ENCODE results near the gene NPC1L1.

Gene NPC1L1

GRCh38 chr7:44498230-44498954 is 42.7 kb downstream of the NPC1L1 start:
- no peak for DNase-seq (ENCODE audit: low read depth)

DNA sequence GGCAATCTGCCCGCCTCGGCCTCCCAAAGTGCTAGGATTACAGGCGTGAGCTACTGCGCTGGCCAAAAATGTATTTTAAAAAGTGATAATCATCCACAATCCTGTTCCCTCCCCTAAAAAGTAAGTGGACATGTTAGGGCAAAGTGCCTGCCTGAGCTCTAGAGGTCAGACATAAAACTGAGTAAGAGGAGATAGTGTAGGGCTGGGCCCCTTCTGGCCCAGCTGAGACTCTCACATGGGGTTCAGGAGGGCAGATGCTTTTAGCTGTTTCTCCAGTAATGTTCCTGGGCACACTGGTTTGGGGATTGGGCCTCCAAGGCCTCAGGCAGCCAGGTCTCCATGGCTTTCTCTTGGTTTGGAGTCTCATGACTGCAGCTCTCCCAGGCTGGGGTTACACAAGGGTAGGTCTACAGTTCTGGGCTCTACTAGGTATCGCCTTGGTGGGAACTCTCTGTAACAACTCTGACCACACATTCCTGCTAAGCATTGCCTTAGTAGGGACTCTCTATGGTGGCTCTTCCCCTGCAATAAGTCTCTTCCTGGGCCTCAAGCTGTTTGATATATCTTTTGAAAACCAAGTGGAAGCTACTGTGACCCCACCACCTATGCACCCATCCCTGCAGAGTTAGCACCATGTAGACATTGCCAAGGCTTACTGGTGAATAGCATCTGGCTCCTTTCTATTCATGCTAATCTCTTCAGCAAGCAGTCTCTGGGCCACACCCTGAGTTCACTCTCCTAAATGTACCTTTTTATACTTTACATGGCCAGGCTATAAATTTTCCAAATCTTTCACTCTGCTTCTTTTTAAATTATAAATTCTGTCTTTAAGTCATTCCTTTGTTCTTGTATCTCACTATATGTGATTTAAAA is 43.7 kb downstream of the NPC1L1 start:
- no peak for DNase-seq (ENCODE audit: low read depth)

DNA sequence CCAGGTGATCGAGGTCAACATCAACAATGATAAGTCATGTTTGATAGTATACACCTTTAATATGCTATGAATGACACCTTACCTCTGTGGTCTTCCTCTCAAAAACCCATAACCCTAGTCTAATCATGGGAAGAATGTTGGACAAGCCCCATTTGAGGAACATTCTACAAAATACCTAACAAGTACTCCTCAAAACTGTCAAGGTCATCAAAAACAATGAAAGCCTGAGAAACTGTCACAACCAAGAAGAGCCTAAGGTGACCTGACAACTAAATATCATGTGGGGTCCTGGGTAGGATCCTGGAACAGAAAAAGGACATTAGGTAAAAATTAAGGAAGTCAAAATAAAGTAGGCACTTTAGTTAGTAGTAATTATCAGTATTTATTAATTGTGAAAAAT is 44.7 kb downstream of the NPC1L1 start:
- DNase-seq (ENCODE audit: low read depth) = no peak

DNA sequence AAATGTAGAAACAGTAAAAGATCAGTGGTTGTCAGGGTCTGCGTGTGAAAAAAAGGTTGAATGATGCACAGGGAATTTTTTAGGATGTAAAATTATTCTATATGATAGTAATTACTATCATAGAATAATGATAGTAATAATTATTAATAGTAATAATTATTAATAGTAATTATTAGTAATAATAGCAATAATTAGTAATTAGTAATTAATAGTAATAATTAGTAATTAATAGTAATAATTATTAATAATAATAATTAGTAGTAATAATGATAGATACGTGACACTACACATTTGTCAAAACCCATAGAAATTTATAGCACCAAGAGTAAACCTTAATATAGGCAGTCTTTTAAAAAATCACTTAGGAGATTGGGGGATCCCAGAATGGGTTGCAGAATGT is 46.2 kb downstream of the NPC1L1 start:
- DNase-seq (ENCODE audit: low read depth) = no peak

DNA sequence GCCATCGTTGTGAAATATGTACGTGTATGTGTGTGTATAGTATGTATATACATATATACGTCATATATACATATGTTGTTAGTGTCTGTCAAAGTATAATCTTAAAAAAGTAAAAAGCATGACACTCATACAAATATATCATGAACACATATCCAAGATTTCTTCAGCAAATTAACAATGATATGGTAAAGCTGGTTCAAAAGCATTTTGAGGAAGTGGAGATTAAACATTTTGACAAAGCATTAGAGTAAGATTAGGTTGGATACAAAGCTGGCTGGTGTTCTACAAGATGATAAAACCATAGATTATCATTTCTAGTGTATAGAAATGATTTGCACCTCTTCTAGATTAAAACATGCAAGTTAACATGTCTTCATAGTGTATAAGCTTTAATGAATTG is 49.9 kb downstream of the NPC1L1 start:
- no peak for DNase-seq (ENCODE audit: low read depth)

- DNase-seq (ENCODE audit: low read depth) = peak; percentile 73
Measured at GRCh38 chr7:44490351-44491200, 50.6 kb downstream of the NPC1L1 start, which contains the start of gene NUDCD3. Gene NUDCD3, minus strand, starts transcription at chr7:44490658. Its CDS starts 58 bp downstream, at chr7:44490600.

- DNase-seq (ENCODE audit: low read depth) = peak; percentile 23
Measured at GRCh38 chr7:44489955-44490350, 51.2 kb downstream of the NPC1L1 start.

DNA sequence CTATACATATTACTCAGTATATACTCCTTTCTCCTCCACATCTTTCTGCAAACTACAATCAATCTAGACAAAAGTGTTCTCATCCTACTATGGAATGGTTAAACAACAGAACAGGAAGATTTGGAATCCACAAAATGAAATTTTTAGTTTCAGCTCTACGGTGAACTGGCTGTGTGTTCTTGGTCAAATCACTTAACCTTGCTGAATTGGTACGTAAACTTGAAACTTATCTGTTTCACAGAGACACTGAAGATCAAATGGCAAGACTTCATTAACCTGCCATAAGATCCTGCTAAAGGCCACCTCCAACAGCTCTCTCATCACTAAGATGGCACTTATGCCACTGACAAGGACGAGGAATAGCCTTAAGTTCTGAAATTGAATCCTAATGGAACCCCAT is 52.2 kb downstream of the NPC1L1 start:
- no peak for DNase-seq (ENCODE audit: low read depth)

GRCh38 chr7:44486693-44487092 is 54.4 kb downstream of the NPC1L1 start:
- DNase-seq (ENCODE audit: low read depth) = no peak

- no peak for DNase-seq (ENCODE audit: low read depth)
Measured at GRCh38 chr7:44486001-44486400, 55.1 kb downstream of the NPC1L1 start.

DNA sequence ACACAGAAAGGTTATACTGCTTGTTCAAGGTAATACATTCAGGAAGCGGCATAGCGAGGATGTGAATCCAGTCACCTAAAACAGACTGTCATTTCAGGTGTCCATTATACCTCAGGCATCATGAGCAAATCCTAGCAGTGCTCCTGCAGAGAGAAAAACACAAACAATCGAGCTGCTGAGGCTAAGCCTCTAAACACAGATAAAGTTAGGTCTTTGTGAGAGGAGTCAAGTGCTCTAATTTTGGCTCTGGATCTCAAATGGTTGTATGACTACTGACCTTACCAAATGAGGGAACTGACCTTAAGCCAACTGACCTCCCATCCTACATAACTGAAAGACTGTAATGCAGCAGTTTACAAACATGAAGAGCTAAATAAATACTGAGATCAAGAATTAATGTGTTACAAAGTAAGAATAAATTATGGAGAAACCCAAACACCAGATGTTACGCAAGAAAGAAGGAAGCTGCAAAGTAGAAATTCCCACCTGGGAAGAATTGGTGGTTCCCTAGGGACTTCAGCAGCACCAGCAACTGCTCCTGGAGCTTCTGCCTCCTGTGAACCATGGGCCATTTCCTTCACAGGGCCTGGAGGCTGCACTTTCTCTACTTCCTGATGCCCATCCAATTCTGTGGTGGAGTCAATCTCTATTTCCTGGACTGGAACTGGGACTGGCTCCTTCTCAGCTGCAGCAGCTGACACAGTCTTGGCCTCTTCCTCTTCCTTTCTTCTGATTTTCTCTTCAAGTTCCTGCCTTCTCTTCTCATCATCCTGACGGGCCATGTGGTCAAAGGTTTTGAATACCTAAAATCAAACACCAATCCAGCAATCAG is 56.4 kb downstream of the NPC1L1 start:
- DNase-seq (ENCODE audit: low read depth) = no peak

- no peak for DNase-seq (ENCODE audit: low read depth)
Measured at GRCh38 chr7:44482502-44483485, 58.3 kb downstream of the NPC1L1 start.

DNA sequence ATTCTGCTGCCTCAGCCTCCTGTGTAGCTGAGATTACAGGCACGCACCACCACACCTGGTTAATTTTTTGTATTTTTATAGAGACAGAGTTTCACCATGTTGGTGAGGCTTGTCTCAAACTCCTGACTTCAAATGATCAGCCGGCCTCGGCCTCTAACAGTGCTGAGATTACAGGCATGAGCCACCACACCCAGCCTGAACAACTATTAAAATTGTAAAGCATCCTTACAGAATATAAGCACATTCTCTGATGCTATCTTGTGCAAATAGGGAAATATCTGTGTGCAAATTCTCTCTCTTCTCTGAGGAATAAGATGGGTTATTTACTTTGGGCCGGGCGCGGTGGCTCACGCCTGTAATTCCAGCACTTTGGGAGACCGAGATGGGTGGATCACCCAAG is 63.2 kb downstream of the NPC1L1 start:
- no peak for DNase-seq (ENCODE audit: low read depth)

- peak; percentile 37 for DNase-seq (ENCODE audit: low read depth)
Measured at GRCh38 chr7:44477063-44477830, 63.9 kb downstream of the NPC1L1 start.

- no peak for DNase-seq (ENCODE audit: low read depth)
Measured at GRCh38 chr7:44476313-44476712, 64.8 kb downstream of the NPC1L1 start.

- DNase-seq (ENCODE audit: low read depth) = no peak
Measured at GRCh38 chr7:44473295-44473694, 67.8 kb downstream of the NPC1L1 start.

DNA sequence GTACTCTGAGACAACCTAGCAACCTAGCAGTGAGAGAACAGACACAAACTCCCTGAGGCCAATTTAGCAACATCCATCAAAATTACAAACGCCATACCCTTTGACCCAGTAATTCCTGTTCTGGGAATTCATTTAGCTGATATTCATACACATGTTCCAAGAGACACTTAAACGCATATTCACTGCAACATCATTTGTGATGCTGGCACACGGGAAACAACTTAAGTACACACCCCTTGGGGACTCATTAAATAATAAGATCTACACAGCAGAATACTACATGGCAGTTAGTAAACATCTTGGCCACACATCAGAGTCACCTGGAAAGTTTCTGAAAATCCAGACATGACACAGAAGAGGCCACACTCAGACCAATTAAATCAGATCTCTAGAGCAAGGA is 68.3 kb downstream of the NPC1L1 start:
- no peak for DNase-seq (ENCODE audit: low read depth)

DNA sequence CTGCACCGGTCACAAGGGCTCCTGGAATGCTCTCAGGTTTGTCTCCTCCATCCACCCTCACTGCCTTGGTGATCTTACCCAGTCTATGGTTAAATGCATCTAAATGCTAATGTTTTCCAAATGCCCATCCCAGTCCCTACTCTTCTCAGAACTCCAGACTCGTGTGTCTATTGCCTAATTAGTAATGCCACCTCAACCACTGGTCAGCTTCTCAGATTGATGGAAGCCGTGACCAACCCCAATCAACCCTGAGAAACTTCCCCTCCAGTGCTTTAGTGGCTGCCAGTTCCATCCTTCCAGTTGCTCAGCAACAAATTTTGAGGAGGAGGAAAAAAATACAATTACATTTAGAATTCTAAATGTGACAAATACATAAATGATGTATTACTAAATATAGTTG is 69.3 kb downstream of the NPC1L1 start:
- DNase-seq (ENCODE audit: low read depth) = no peak

DNA sequence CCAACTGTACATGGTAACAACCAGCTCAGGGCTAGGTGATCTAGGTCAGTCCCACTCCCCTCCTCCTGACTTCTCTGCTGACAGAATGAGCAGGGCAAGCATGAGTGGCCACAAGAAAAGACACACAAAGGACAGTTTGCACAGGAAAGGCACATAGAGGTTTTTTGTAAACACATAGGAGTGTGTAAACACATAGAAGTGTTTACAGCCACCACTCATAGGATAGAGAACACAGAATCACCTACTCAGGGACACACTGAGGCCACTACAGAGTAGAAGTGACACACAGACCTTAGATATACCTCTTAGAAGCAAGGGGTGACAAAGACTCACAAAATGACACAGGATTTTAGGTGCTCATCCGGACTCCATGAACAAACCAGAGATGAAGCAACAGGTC is 69.7 kb downstream of the NPC1L1 start:
- DNase-seq (ENCODE audit: low read depth) = no peak

All from activated T-cell treated with anti-CD3 and anti-CD28 coated beads for 1 hour (primary cell).